Stimulated activated CD4-positive, alpha-beta T cell treated with anti-CD3 and anti-CD28 coated beads, Interleukin-15, amount 100 ng/mL, for 24 hours (primary cell): ENCODE data around the gene SHD.
"Not testable (repeated sequence)": the region's sequence is repeated elsewhere in the genome, so short reads cannot be mapped to it uniquely, and the experiment has no call there.

Source experiments
- DNase-seq: peaks from one replicate; pipeline ENCODE4 v3.0.0-alpha.2; 2020

Gene SHD

DNA sequence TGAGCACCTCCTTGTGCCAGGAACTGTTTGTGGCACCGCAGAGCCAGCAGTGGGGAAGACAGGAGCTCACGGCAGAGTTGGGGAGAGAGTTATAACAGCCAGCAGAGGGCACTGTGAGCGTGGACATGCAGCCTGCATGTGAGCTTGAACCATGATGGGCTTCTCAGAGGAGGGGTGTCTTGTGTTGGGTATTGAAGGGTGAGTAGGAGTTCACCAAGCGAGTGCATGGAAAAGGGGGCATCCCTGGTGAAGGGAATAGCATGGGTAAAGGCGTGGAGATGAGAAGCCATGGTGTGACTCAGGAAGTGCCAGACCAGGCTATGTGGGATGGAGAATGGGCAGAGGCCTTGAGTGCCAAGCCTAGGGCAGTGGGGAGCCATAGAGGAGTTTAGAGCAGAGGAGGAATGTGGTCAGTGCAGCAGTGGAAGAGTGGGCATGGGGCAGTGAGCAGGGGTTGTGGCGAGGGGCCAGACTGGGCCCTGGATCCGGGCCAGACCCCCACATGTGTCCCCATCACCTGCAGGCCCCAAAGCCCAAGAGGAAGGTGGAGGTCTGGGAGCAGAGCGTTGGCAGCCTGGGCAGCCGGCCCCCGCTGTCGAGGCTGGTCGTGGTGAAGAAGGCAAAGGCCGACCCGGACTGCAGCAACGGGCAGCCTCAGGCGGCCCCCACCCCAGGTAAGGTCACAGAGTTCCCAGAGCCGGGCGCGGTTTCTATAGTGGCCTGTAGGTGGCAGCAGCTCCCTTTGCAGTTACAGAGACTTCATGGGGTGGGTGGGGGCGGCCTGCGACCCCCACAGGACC lies 11.8 kb upstream of the SHD start:
- peak; percentile 72 for DNase-seq

DNA sequence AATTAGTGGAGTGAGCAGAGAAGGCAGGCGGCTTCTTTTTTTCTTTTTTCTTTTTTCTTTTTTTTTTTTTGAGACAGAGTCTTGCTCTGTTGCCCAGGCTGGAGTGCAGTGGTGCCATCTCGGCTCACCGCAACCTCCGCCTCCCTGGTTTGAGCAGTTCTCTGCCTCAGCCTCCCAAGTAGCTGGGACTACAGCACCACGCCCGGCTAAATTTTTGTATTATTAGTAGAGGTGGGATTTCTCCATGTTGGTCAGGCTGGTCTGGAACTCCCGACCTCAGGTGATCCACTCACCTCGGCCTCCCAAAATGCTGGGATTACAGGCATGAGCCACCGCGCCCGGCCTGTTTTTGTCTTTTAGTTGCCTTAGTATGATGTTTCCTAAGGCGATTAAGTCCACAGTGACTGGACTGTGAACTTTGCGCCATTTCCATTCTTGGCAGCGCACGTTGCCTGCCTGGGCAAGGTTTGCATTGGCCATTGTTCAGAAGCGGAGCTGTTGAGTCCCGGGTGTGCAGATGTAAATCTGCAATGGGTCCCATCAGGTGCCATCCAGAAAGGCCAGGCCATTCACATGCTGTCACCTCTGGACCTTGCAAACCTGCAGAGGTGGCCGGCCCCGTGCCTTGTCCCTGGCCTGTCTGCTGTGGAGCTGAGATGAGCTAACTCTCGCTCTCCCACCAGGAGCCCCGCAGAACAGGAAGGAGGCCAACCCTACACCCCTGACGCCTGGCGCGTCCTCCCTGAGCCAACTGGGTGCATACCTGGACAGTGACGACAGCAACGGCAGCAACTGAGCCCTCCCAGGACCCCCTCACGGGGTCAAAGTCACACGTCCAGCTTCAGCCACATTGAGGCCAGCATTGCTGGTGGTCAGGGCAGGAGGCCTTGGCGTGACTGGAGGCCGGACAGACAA lies 10.9 kb upstream of the SHD start:
- DNase-seq: no peak

GRCh38 chr19:4268816-4269430 lies 10.1 kb upstream of the SHD start:
- no peak for DNase-seq

GRCh38 chr19:4272894-4273293 lies 6.2 kb upstream of the SHD start:
- no peak for DNase-seq

DNA sequence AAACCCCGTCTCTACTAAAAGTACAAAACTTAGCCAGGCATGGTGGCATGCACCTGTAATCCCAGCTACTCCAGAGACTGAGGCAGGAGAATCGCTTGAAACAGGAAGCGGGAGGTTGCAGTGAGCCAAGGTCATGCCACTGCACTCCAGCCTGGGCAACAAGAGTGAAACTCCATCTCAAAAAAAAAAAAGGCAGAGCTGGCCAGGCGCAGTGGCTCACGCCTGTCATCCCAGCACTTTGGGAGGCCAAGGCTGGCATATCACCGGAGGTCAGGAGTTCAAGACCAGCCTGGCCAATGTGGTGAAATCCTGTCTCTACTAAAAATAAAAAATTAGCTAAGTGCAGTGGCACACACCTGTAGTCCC lies 4.8 kb upstream of the SHD start:
- not testable (repeated sequence) for DNase-seq

- DNase-seq: no peak
Observed at GRCh38 chr19:4277191-4277696, 1.8 kb upstream of the SHD start.

GRCh38 chr19:4278010-4278409 lies 1.1 kb upstream of the SHD start:
- no peak for DNase-seq

DNA sequence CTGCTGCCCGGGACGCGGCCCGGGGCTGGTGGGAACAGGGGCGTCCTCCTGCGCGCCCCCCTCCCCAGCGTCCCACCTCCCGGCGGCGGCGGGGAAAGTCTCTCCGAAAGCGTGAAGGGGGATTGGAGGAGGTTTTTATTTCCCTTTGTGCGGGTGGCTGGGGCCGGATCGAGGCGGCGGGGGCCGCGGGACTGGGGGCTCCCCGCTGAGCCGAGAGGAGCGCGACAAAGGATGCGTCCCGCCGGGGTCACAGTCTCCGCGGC lies 132 bp downstream of the SHD start:
- no peak for DNase-seq

- DNase-seq: no peak
Observed at GRCh38 chr19:4279530-4280422, 710 bp downstream of the SHD start.

DNA sequence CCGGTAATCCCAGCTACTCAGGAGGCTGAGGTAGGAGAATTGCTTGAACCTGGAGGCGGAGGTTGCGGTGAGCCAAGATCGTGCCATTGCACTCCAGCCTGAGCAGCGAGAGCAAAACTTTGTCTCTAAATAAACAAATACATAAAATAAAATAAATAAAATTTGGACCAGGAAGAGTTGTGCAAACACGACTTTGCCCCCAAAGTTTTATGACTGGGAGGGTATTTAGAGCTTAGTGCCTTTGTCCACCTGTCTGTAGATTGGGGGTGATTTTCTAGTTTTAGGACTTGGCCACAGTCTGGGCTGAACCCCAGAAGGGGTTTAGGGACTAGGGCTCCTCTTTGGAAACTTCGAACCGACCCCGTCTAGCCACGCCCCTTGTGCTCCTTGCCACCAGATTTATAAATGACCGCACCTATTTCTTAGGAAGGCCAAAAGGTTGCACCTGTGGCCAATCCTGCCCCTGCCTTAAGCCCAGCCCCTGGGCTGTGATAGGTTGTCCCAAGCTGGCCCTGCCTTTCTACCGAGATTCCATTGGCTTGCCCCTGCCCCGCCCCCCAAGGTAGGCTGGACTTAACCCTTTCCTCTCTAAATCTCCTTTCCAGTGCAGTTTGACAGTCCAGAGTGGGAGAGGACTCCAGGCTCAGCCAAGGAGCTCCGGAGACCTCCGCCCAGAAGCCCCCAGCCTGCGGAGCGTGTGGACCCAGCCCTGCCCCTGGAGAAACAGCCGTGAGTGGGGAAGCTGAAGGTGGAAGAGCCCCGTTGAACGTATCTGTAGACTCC lies 5.3 kb downstream of the SHD start:
- peak; percentile 41 for DNase-seq

DNA sequence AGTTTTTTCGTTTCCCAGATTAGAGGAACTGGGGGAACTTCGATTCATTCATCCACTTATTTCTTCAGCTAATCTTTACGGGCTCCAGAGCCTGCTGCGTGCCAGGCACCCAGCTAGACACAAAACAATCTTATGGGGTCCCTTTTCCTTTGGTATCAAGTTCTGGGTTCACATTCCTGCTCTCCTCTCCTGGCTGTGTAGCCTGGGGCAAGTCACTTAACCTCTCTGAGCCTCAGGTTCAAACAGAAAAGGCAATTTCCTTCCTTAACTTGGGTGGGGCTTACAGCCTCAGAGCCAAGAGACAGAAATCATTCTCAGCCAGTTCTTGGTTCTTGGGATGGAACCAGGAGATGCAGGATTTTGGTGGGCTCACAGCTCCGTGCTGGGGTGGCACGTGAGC lies 5.9 kb downstream of the SHD start:
- DNase-seq: no peak

DNA sequence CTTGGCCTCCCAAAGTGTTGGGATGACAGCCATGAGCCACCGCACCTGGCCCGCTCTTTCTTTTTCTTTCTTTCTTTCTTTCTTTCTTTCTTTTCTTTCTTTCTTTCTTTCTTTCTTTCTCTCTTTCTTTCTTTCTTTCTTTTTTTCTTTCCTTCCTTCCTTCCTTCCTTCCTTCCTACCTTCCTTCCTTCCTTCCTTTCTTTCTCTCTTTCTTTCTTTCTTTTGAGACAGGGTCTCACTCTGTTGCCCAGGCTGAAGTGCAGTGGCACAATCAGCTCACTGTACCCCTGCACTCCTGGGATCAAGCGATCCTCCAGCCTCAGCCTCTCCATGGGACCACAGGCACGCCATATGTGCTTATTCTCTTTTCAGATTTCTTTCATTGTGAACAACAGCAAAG lies 7.1 kb downstream of the SHD start:
- not testable (repeated sequence) for DNase-seq

DNA sequence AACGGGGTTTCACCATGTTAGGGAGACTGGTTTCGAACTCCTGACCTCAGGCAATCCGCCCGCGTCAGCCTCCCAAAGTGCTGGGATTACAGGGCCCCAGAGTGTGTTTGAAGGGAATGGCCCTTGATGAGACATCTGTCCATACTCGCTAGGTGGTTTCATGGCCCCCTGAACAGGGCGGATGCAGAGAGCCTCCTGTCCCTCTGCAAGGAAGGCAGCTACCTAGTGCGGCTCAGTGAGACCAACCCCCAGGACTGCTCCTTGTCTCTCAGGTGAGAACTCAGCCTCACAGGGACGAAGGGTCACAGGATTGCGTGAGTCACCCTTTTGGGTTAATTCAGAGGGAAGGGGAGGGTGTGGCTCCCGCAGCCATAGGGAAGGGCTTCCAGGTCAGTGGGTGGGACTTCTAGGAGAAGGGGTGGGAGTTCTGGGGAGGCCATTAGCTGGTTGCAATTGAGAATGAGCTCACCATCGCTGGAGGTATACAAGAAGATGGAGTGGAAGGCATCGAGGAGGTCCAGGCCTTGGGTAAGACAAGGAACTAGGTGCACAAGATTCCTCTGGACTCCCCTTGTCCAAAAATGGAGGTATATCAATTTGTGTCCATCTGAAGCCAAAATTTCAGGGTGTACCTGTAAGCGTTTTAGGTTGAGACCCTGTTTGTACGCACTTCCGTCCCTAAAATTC lies 9.2 kb downstream of the SHD start:
- DNase-seq: no peak

- no peak for DNase-seq
Observed at GRCh38 chr19:4291184-4291732, 12.2 kb downstream of the SHD start.

GRCh38 chr19:4292515-4292914 lies 13.4 kb downstream of the SHD start:
- no peak for DNase-seq

GRCh38 chr19:4294389-4294788 lies 15.3 kb downstream of the SHD start:
- no peak for DNase-seq

DNA sequence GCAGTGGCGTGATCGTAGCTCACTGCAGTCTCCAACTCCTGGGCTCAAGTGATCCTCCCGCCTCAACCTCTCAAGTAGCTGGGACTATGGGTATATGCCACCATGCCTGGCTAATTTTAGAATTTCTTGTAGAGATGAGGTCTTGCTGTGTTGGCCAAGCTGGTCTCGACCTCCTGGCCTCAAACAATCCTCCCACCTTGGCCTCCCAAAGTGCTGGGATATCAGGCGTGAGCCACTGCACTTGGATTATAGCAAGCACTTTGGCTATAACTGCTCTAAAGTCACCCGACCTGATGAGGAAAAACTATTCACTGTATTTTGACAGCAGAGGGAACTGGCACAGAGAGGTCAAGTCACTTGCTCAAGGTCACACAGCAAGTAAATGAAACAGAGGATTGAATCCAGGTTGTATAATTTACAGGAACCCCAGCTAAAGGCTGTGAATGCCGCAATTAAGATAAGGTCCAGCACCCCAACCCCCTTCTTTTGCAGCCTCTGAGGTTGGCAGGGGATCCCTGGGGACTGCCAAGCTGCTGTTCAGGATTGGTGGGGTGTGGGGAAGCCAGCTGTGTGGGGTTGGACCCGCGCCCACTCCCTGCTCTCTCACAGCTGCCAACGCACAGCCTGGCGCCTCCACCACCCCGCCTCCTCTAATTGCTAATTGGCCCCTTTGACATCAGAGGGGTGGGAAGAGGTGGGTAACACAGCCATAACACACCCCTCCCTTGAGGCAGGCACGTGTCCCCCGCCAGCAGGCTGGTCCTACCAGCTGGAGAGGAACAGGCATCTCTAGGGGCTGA lies 17.1 kb downstream of the SHD start:
- DNase-seq: no peak

DNA sequence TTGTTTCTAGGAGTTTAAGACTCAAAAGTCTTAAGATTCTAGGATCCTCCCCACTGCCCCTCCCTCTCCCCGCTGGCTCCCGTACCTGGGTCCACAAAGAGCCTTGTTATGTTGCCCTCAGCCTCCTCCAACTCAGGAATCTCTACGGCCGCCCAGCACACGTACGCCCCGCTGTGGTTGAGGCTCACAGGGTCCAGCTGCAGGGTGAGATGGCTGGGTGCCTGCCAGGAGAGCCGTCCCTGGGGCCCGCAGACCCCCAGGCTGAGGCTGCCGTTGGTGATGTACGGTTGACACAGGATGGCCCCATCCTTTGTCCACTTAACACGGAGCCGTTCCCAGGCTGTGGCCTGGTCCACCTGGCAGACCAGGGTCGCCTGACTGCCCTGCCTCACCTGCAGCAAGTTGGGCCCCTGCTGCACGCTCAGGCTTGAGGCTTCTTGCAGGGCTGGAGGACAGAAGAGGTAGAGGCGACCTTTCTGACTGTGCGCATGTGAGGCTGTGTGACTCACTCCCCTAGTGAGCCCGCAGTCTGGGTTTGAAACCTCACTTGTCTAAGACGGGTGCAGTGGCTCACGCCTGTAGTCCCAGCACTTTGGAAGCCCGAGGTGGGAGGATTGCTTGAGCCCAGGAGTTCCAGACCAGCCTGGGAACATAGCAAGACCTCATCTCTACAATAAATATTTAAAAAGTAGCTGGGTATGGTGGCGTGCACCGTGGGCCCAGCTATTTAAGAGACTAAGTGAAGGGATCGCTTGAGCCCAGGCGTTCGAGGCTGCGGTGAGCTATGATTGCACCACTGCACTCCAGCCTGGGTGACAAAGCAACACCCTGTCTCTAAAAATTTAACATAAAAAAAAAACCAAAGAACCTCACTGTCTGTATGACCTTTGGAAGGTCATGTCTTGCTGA lies 19.1 kb downstream of the SHD start:
- DNase-seq: peak; percentile 56
